ENCODE data around the gene MTUS2.
A peak's percentile ranks its signal among the peaks of the same experiment; 100 is the strongest.
"Not testable (repeated sequence)": the region's sequence is repeated elsewhere in the genome, so short reads cannot be mapped to it uniquely, and the experiment has no call there.

Gene MTUS2

DNA sequence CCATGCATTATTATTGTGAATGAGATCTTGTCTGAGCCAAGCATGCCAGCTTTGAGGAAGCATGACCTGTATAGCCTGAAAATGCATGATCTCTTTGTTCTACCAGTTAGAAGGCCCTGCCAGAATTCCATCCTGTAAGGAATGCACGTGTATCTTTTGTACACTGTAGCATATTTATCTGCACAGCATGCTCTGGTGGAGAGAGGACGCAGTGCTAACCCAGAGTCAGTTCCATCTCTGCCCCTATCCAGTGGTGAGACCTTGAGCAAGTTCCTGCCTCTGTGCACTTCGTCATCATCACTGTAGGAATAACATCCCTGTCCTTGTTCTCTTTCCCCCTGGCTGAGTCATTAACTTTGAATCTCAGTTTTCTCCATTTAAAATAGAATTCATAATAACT, 541.6 kb downstream of the MTUS2 start:
- Histone ChIP-seq H3K27me3 (ENCODE audit: control insufficient read depth, insufficient read depth, low read length) (no peaks in the 10 kb centered on the region), H3K36me3 (ENCODE audit: control insufficient read depth, insufficient read depth, low read length) (no peaks in the 10 kb centered on the region), H3K4me1 (ENCODE audit: control insufficient read depth, insufficient read depth, low read length) (no peaks in the 10 kb centered on the region), H3K9ac (ENCODE audit: low read length) (no peak overlapping the region), H3K4me3 (ENCODE audit: low read depth, low read length) (no peak overlapping the region), H3K9me3 (ENCODE audit: control insufficient read depth, insufficient read depth, low read depth, low read length) (no peaks in the 10 kb centered on the region), H3K27ac (ENCODE audit: low read depth, low read length) (no peak overlapping the region)

DNA sequence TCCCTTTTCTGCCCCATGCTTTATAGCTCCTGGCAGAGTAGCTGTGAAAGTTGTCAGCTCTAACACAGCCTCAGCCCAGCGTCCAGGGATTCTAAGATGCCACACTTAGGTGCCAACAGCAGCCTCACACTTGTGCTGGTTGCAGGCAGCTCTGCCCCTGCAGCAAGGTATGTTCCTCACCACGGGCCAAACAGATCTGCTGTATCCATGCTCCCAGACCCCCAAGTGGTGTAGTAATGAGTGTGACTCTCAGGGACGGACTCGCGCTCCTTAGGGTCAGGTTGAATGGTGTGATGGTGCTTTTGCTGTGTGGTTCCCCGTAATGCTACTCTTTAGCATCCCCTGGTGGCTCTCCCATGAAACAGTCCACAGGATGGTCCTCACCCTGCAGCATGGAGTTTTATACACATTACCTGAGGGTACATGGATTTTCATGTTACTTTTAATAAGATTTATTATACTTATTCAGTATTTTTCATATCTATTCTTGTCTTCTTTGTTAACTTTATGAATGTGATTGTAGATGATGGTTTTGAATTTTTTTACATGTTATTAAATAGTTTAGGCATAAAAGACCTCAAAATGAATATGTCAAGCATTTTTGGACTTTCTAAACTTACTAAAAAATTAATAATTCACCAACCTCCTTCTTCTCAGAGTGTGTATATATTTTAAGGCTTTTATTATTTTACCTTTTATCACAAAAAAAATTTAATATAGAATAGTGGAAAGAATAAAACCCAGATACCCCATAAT, 542.9 kb downstream of the MTUS2 start:
- Histone ChIP-seq H3K4me3 (ENCODE audit: low read depth, low read length) (peak overlapping the region; percentile 36; the same call in 1 of the 2 replicates), H3K9ac (ENCODE audit: low read length) (no peak overlapping the region)

DNA sequence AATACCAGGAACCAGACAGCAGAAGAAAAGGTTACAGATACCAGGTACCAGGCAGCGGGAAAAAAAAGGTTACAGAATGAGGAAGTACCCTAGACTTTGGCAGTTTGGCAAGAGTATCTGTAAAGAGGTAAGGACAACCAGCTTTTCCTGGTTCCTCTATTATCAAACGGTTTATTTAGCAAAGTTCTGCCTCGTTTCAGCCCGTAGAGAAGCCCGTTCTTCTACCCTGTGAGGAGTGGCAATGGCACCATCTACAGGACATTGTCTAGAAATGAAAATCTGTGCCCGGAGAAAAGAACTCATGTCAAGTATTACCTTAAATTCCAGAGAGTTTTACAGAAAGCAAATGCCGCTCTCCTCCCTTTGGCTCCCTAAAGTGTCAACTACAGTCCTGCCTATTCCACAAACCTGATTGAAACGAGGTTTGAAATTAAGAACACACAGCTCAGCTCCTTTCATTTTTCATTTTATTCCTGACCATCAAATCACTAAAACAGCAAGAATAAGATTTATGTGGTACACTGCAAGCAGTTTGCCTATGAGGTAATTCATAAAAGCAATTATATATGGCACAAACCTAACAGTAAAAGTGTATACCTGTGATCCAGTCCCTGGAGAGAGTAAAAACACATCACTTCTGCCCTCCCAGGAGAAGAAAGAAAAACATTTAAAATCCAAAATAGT, 549.1 kb downstream of the MTUS2 start:
- Histone ChIP-seq H3K27ac (ENCODE audit: low read depth, low read length) (no peak overlapping the region), H3K9me3 (ENCODE audit: control insufficient read depth, insufficient read depth, low read depth, low read length) (peaks cover 4% of the 10 kb centered on the region; the same call in 1 of the 2 replicates), H3K4me3 (ENCODE audit: low read depth, low read length) (no peak overlapping the region), H3K9ac (ENCODE audit: low read length) (no peak overlapping the region), H3K4me1 (ENCODE audit: control insufficient read depth, insufficient read depth, low read length) (no peaks in the 10 kb centered on the region), H3K36me3 (ENCODE audit: control insufficient read depth, insufficient read depth, low read length) (no peaks in the 10 kb centered on the region), H3K27me3 (ENCODE audit: control insufficient read depth, insufficient read depth, low read length) (no peaks in the 10 kb centered on the region)

More for the DNA sequence above, 542.9 kb downstream of the MTUS2 start:
- Histone ChIP-seq H3K27me3 (ENCODE audit: control insufficient read depth, insufficient read depth, low read length) (no peaks in the 10 kb centered on the region), H3K9me3 (ENCODE audit: control insufficient read depth, insufficient read depth, low read depth, low read length) (no peaks in the 10 kb centered on the region), H3K27ac (ENCODE audit: low read depth, low read length) (no peak overlapping the region), H3K36me3 (ENCODE audit: control insufficient read depth, insufficient read depth, low read length) (no peaks in the 10 kb centered on the region), H3K4me1 (ENCODE audit: control insufficient read depth, insufficient read depth, low read length) (no peaks in the 10 kb centered on the region)

DNA sequence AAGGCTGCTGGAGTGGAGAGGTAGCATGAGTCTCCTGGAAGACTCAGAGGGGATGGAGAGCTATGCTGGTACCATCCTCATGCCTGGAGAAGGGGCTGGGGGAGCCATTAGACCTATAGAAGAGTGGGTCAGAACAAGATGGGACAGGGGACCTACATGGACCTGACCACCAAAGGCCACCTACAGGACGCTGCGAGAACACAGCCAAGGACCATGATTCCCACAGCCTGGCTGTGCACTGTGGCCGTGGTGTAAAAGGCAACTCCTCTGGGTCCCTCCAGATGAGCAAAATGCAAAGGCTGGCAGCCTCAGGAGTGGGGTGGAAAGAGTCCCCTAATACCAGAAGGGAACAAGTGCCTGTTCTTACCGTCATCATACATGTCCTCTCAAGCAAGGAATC, 559.1 kb downstream of the MTUS2 start:
- Histone ChIP-seq H3K4me1 (ENCODE audit: control insufficient read depth, insufficient read depth, low read length) (no peaks in the 10 kb centered on the region), H3K4me3 (ENCODE audit: low read depth, low read length) (no peak overlapping the region), H3K9me3 (ENCODE audit: control insufficient read depth, insufficient read depth, low read depth, low read length) (peaks cover 4% of the 10 kb centered on the region; the same call in 1 of the 2 replicates), H3K9ac (ENCODE audit: low read length) (no peak overlapping the region), H3K27me3 (ENCODE audit: control insufficient read depth, insufficient read depth, low read length) (no peaks in the 10 kb centered on the region), H3K36me3 (ENCODE audit: control insufficient read depth, insufficient read depth, low read length) (no peaks in the 10 kb centered on the region), H3K27ac (ENCODE audit: low read depth, low read length) (no peak overlapping the region)

DNA sequence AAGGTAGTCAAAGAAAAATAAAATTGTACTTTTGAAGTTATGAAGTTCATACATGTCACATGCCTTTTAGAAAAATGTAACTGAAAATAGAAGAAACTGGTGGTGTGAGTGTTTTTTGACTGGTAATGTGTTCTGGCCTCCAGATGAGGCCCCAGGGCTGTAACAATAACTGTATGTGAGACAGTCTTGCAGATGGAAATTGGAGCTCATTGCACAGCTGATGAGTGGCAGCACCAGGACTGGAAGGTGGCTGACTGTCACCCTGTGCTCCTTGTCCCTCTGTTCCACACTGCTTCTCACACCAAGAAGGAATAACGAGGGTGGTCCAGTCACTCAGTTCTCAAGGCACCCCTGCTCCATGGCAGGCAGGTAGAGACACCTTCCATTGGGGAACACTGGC, 559.7 kb downstream of the MTUS2 start:
- Histone ChIP-seq H3K9me3 (ENCODE audit: control insufficient read depth, insufficient read depth, low read depth, low read length) (peaks cover 4% of the 10 kb centered on the region; the same call in 1 of the 2 replicates), H3K27me3 (ENCODE audit: control insufficient read depth, insufficient read depth, low read length) (no peaks in the 10 kb centered on the region), H3K27ac (ENCODE audit: low read depth, low read length) (no peak overlapping the region), H3K4me3 (ENCODE audit: low read depth, low read length) (no peak overlapping the region), H3K9ac (ENCODE audit: low read length) (no peak overlapping the region), H3K4me1 (ENCODE audit: control insufficient read depth, insufficient read depth, low read length) (no peaks in the 10 kb centered on the region), H3K36me3 (ENCODE audit: control insufficient read depth, insufficient read depth, low read length) (no peaks in the 10 kb centered on the region)

DNA sequence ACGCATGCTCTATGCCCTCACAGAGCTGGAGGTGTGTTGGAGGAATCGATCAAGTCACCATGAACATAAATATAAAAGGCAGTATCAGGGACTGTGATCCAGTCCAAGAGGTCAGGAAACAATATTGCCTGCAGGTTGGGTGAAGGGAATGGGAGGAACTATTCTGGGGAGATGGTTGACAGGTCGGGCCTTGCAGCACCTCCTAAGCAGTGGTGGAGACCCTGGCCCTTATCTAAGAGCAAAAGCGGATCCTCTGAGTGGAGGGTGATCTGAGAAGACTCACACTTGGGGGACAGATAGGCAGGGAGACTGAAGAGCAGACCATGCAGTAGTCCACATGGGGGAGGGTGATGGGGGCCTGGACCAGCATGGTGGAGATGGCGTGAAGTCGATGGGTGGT, 561.9 kb downstream of the MTUS2 start:
- Histone ChIP-seq H3K27me3 (ENCODE audit: control insufficient read depth, insufficient read depth, low read length) (no peaks in the 10 kb centered on the region), H3K4me1 (ENCODE audit: control insufficient read depth, insufficient read depth, low read length) (no peaks in the 10 kb centered on the region), H3K9me3 (ENCODE audit: control insufficient read depth, insufficient read depth, low read depth, low read length) (peaks cover 4% of the 10 kb centered on the region; the same call in 1 of the 2 replicates), H3K9ac (ENCODE audit: low read length) (no peak overlapping the region), H3K4me3 (ENCODE audit: low read depth, low read length) (no peak overlapping the region), H3K36me3 (ENCODE audit: control insufficient read depth, insufficient read depth, low read length) (no peaks in the 10 kb centered on the region), H3K27ac (ENCODE audit: low read depth, low read length) (no peak overlapping the region)

DNA sequence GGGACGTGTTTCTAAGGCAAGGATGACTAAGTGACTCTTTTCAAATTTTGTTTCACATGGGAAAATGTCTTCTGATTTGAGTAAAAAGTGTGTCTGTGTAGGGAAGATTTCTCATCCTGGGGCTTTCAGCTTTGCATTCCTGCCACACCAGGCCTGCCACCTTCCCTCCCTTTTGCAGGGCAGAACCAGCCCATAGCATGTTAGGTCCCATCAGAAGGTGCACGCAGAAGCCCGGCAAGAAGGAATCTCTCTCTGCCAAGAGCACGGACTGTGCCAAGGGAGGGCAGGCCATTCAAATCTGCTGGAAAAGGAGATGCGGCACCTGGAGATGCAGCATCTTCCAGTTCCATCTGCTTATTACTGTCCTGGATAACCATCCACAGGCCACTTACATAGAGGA, 563.3 kb downstream of the MTUS2 start:
- Histone ChIP-seq H3K27me3 (ENCODE audit: control insufficient read depth, insufficient read depth, low read length) (no peaks in the 10 kb centered on the region), H3K27ac (ENCODE audit: low read depth, low read length) (no peak overlapping the region), H3K4me3 (ENCODE audit: low read depth, low read length) (no peak overlapping the region), H3K9me3 (ENCODE audit: control insufficient read depth, insufficient read depth, low read depth, low read length) (peaks cover 4% of the 10 kb centered on the region; the same call in 1 of the 2 replicates), H3K36me3 (ENCODE audit: control insufficient read depth, insufficient read depth, low read length) (no peaks in the 10 kb centered on the region), H3K9ac (ENCODE audit: low read length) (no peak overlapping the region), H3K4me1 (ENCODE audit: control insufficient read depth, insufficient read depth, low read length) (no peaks in the 10 kb centered on the region)

DNA sequence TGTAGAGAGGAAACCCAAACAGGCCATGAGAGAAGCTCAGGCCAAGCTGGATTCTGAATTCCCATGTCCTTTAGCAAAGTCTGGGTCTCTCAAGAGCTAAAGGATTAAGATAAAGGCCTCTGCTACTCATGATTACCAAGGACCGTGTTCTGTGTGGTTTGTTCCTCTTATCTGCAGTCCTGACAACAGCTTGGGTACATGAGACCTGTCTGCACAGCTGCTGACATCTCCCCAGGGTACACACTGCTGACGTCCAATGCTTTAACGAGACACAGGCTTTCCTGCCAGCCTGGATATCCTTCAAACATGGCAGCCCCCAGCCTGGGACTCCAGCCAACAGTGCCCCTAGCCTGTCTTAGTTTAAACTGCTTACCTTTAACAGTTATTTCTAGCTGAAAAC, 564.3 kb downstream of the MTUS2 start:
- H3K9ac ChIP-seq (ENCODE audit: low read length) = no peak overlapping the region
- H3K4me3 ChIP-seq (ENCODE audit: low read depth, low read length) = no peak overlapping the region
- no peaks in the 10 kb centered on the region for H3K27me3 ChIP-seq (ENCODE audit: control insufficient read depth, insufficient read depth, low read length)
- no peak overlapping the region for H3K27ac ChIP-seq (ENCODE audit: low read depth, low read length)
- no peaks in the 10 kb centered on the region for H3K4me1 ChIP-seq (ENCODE audit: control insufficient read depth, insufficient read depth, low read length)
- no peaks in the 10 kb centered on the region for H3K9me3 ChIP-seq (ENCODE audit: control insufficient read depth, insufficient read depth, low read depth, low read length)
- no peaks in the 10 kb centered on the region for H3K36me3 ChIP-seq (ENCODE audit: control insufficient read depth, insufficient read depth, low read length)

DNA sequence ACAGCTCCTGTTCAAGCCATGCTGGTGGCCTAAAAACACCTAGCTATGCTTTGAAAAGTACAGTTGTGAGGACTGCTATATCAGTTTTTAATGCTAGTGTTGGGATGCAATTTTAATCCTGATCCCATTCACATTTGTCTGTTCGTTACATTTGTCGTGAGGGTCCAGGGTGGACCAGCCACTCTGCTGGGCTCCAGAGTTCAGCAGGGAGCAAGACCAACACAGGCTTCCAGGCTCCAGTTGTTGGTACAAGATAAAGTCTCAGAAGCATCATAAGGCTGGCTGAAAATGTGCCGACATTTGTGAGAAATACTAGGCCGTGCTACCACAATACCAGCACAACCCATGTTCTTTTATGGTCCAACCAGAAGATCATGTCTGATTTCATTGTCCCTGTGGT, 564.7 kb downstream of the MTUS2 start:
- H3K4me1 ChIP-seq (ENCODE audit: control insufficient read depth, insufficient read depth, low read length) = no peaks in the 10 kb centered on the region
- no peak overlapping the region for H3K9ac ChIP-seq (ENCODE audit: low read length)
- no peaks in the 10 kb centered on the region for H3K9me3 ChIP-seq (ENCODE audit: control insufficient read depth, insufficient read depth, low read depth, low read length)
- no peak overlapping the region for H3K27ac ChIP-seq (ENCODE audit: low read depth, low read length)
- H3K36me3 ChIP-seq (ENCODE audit: control insufficient read depth, insufficient read depth, low read length) = no peaks in the 10 kb centered on the region
- no peaks in the 10 kb centered on the region for H3K27me3 ChIP-seq (ENCODE audit: control insufficient read depth, insufficient read depth, low read length)
- no peak overlapping the region for H3K4me3 ChIP-seq (ENCODE audit: low read depth, low read length)

DNA sequence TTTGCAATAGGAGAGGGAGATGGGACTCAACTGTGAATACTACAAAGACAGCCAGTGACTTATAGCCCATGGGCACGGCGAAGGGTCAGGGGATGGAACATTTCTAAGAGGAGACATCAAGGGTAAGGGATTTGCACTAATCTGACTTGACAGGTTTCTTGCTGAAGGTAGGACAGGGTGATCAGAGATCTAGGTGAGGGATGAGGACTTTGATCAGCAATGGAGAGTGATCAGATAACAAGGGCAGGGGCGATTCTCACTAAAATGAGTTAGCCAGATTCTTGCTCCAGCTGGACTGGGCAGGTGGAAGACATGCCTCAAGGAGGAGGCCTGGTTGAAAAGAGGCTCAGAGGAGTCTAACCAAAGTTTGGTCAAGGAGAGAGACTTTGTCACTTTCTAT, 566.1 kb downstream of the MTUS2 start:
- Histone ChIP-seq H3K9ac (ENCODE audit: low read length) (no peak overlapping the region), H3K9me3 (ENCODE audit: control insufficient read depth, insufficient read depth, low read depth, low read length) (no peaks in the 10 kb centered on the region), H3K27me3 (ENCODE audit: control insufficient read depth, insufficient read depth, low read length) (no peaks in the 10 kb centered on the region), H3K4me1 (ENCODE audit: control insufficient read depth, insufficient read depth, low read length) (no peaks in the 10 kb centered on the region), H3K4me3 (ENCODE audit: low read depth, low read length) (no peak overlapping the region), H3K36me3 (ENCODE audit: control insufficient read depth, insufficient read depth, low read length) (no peaks in the 10 kb centered on the region), H3K27ac (ENCODE audit: low read depth, low read length) (no peak overlapping the region)

DNA sequence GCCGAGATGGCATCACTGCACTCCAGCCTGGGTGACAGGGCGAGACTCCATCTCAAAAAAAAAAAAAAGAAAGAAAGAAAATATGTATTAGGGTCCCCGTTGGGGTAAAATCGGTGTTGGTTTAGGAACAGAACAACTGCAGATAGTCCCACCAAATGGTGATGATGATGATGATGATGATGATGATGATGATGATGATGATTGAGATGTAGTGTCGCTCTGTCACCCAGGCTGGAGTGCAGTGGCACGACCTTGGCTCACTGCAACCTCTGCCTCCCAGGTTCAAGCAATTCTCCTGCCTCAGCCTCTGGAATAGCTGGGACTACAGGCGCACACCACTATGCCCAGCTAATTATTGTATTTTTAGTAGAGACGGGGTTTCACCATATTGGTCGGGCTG, 570.5 kb downstream of the MTUS2 start:
- not testable (repeated sequence) for H3K9me3 ChIP-seq (ENCODE audit: control insufficient read depth, insufficient read depth, low read depth, low read length); H3K27ac ChIP-seq (ENCODE audit: low read depth, low read length); H3K9ac ChIP-seq (ENCODE audit: low read length); H3K4me3 ChIP-seq (ENCODE audit: low read depth, low read length); H3K27me3 ChIP-seq (ENCODE audit: control insufficient read depth, insufficient read depth, low read length); H3K4me1 ChIP-seq (ENCODE audit: control insufficient read depth, insufficient read depth, low read length); H3K36me3 ChIP-seq (ENCODE audit: control insufficient read depth, insufficient read depth, low read length)
